ENCODE measurements around the gene SPRYD4.
"Not testable (repeated sequence)": the region's sequence is repeated elsewhere in the genome, so short reads cannot be mapped to it uniquely, and the experiment has no call there.

SPRYD4 gene

DNA sequence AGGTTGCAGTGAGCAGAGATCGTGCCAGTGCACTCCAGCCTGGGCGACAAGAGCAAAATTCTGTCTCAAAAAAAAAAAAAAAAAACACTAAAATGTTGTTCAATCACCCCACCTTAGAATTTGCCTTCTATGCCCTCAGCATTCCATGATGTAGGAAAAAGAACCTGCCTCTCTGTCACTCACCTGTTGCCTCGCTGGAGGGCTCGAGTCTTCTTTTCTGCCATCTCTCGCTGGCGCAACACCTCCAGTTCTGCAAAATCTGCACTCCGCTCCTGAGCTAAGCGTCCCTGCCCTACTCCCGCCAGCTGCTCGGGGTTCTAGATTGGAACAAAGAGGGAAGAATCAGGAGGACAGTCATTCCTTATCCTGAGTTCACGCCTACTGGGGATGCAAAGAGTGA is 37.1 kb upstream of the SPRYD4 start:
- TF ChIP-seq SNAI2 (CRISPR knock-in tag; IDR thresholded peaks at IDR 0.05) = no peak
- TF ChIP-seq ISL1 (CRISPR knock-in tag; IDR thresholded peaks at IDR 0.05) = no peak
- TF ChIP-seq, protein P1, sequence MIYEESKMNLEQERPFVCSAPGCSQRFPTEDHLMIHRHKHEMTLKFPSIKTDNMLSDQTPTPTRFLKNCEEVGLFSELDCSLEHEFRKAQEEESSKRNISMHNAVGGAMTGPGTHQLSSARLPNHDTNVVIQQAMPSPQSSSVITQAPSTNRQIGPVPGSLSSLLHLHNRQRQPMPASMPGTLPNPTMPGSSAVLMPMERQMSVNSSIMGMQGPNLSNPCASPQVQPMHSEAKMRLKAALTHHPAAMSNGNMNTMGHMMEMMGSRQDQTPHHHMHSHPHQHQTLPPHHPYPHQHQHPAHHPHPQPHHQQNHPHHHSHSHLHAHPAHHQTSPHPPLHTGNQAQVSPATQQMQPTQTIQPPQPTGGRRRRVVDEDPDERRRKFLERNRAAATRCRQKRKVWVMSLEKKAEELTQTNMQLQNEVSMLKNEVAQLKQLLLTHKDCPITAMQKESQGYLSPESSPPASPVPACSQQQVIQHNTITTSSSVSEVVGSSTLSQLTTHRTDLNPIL (CRISPR knock-in tag; IDR thresholded peaks at IDR 0.05; ENCODE audit: low read depth) = no peak
- no peak for TF ChIP-seq ZFP30 (CRISPR knock-in tag; IDR thresholded peaks at IDR 0.05)
- TF ChIP-seq ESRRG (CRISPR knock-in tag; IDR thresholded peaks at IDR 0.05) = no peak
- no peak for TF ChIP-seq TOX (CRISPR knock-in tag; IDR thresholded peaks at IDR 0.05; ENCODE audit: borderline replicate concordance)
- no peak for TF ChIP-seq CSDC2 (CRISPR knock-in tag; IDR thresholded peaks at IDR 0.05)
- no peak for TF ChIP-seq TCF4 (CRISPR knock-in tag; IDR thresholded peaks at IDR 0.05; ENCODE audit: borderline replicate concordance)
- no peak for TF ChIP-seq ZFP3 (CRISPR knock-in tag; IDR thresholded peaks at IDR 0.05)
- TF ChIP-seq ARNTL (CRISPR knock-in tag; IDR thresholded peaks at IDR 0.05; ENCODE audit: borderline replicate concordance, low read depth) = no peak
- no peak for TF ChIP-seq BACH2 (CRISPR knock-in tag; IDR thresholded peaks at IDR 0.05; ENCODE audit: borderline replicate concordance)
- no peak for ATAC-seq

DNA sequence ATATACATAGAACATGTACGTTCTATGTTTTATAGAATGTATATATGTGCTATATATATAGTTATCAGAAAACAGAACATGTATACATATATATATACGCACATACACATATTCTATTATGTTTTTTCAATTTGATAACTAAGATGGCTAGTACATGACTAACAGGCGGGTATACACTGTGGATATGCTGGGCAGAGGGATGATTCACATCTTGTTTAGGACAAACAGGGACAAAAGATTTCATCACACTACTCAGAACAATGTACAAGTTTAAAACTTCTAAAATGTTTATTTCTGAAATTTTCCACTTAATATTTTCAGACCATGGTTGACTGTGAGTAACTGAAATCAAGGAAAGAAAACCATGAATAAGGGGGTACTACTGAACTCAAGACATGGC is 36.5 kb upstream of the SPRYD4 start:
- TF ChIP-seq BACH2 (CRISPR knock-in tag; IDR thresholded peaks at IDR 0.05; ENCODE audit: borderline replicate concordance) (no peak), SNAI2 (CRISPR knock-in tag; IDR thresholded peaks at IDR 0.05) (no peak), PPARA (CRISPR knock-in tag; IDR thresholded peaks at IDR 0.05; ENCODE audit: borderline replicate concordance) (no peak), ZNF565 (CRISPR knock-in tag; conservative IDR thresholded peaks at IDR 0.05; ENCODE audit: low read depth) (no peak), ZNF8 (CRISPR knock-in tag; IDR thresholded peaks at IDR 0.05) (no peak), ZFP3 (CRISPR knock-in tag; IDR thresholded peaks at IDR 0.05) (no peak), OSR1 (CRISPR knock-in tag; IDR thresholded peaks at IDR 0.05) (no peak)
- ATAC-seq = no peak

DNA sequence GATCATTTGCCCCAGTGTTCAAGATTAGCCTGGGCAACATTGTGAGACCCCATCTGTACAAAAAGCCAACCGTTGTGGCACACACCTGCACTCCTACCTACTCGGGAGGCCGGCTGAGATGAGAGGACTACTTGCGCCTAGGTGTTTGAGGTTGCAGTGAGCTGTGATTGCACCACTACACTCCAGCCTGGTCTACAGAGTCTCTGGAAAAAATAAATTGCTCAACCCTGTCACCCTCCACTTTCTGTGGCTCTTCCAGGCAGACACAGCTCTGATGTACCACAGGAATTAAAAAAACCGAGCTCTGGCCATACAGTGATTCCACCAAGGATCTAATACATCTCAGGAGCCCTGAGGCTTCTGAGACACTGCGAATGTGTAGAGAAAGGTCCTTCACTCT is 33.5 kb upstream of the SPRYD4 start:
- TF ChIP-seq, protein P2, sequence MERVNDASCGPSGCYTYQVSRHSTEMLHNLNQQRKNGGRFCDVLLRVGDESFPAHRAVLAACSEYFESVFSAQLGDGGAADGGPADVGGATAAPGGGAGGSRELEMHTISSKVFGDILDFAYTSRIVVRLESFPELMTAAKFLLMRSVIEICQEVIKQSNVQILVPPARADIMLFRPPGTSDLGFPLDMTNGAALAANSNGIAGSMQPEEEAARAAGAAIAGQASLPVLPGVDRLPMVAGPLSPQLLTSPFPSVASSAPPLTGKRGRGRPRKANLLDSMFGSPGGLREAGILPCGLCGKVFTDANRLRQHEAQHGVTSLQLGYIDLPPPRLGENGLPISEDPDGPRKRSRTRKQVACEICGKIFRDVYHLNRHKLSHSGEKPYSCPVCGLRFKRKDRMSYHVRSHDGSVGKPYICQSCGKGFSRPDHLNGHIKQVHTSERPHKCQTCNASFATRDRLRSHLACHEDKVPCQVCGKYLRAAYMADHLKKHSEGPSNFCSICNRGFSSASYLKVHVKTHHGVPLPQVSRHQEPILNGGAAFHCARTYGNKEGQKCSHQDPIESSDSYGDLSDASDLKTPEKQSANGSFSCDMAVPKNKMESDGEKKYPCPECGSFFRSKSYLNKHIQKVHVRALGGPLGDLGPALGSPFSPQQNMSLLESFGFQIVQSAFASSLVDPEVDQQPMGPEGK (CRISPR knock-in tag; IDR thresholded peaks at IDR 0.05; ENCODE audit: borderline replicate concordance) = no peak
- TF ChIP-seq, protein P3, sequence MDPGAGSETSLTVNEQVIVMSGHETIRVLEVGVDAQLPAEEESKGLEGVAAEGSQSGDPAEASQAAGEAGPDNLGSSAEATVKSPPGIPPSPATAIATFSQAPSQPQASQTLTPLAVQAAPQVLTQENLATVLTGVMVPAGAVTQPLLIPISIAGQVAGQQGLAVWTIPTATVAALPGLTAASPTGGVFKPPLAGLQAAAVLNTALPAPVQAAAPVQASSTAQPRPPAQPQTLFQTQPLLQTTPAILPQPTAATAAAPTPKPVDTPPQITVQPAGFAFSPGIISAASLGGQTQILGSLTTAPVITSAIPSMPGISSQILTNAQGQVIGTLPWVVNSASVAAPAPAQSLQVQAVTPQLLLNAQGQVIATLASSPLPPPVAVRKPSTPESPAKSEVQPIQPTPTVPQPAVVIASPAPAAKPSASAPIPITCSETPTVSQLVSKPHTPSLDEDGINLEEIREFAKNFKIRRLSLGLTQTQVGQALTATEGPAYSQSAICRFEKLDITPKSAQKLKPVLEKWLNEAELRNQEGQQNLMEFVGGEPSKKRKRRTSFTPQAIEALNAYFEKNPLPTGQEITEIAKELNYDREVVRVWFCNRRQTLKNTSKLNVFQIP (CRISPR knock-in tag; IDR thresholded peaks at IDR 0.05; ENCODE audit: borderline replicate concordance, low read depth) = no peak
- TF ChIP-seq ZC3H10 (CRISPR knock-in tag; IDR thresholded peaks at IDR 0.05) = no peak
- no peak for TF ChIP-seq GLIS3 (CRISPR knock-in tag; IDR thresholded peaks at IDR 0.05)
- TF ChIP-seq ZNF565 (CRISPR knock-in tag; conservative IDR thresholded peaks at IDR 0.05; ENCODE audit: low read depth) = no peak
- TF ChIP-seq ZNF70 (CRISPR knock-in tag; IDR thresholded peaks at IDR 0.05) = no peak
- no peak for ATAC-seq

DNA sequence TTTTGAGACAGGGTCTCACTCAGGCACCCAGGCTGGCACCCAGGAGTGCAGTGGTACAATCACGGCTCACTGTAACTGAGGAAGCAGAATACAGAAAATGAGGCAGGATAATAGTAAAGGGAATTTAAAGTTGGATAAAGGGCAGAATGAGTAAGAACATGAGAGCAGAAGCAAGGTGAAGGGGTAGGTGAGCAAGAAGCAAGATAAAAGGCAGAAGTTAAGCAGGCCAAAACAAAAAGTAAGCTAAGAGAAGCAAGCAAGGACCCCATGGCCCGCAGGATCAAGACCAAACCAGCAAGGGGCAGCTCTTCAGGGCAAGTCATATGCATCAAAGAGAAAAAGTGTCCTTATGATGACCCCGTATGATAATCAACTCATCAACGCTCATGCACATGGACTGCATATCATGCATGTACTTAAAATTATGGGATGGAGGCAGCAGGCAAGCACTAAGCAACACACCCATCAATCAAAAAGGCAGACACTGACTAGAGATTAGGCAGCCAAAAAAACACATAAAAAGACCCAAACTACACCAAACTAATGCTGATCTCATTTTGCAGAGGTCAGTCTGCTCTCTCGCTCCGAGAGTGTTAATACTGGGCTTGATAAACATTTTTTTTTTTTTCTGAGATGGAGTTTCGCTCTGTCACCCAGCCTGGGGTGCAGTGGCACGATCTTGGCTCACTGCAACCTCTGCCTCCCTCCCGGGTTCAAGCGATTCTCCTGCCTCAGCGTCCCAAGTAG is 30.8 kb upstream of the SPRYD4 start:
- no peak for ATAC-seq
- TF ChIP-seq, protein P4, sequence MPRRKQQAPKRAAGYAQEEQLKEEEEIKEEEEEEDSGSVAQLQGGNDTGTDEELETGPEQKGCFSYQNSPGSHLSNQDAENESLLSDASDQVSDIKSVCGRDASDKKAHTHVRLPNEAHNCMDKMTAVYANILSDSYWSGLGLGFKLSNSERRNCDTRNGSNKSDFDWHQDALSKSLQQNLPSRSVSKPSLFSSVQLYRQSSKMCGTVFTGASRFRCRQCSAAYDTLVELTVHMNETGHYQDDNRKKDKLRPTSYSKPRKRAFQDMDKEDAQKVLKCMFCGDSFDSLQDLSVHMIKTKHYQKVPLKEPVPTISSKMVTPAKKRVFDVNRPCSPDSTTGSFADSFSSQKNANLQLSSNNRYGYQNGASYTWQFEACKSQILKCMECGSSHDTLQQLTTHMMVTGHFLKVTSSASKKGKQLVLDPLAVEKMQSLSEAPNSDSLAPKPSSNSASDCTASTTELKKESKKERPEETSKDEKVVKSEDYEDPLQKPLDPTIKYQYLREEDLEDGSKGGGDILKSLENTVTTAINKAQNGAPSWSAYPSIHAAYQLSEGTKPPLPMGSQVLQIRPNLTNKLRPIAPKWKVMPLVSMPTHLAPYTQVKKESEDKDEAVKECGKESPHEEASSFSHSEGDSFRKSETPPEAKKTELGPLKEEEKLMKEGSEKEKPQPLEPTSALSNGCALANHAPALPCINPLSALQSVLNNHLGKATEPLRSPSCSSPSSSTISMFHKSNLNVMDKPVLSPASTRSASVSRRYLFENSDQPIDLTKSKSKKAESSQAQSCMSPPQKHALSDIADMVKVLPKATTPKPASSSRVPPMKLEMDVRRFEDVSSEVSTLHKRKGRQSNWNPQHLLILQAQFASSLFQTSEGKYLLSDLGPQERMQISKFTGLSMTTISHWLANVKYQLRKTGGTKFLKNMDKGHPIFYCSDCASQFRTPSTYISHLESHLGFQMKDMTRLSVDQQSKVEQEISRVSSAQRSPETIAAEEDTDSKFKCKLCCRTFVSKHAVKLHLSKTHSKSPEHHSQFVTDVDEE (CRISPR knock-in tag; IDR thresholded peaks at IDR 0.05) = no peak
- TF ChIP-seq ISL1 (CRISPR knock-in tag; IDR thresholded peaks at IDR 0.05) = no peak

DNA sequence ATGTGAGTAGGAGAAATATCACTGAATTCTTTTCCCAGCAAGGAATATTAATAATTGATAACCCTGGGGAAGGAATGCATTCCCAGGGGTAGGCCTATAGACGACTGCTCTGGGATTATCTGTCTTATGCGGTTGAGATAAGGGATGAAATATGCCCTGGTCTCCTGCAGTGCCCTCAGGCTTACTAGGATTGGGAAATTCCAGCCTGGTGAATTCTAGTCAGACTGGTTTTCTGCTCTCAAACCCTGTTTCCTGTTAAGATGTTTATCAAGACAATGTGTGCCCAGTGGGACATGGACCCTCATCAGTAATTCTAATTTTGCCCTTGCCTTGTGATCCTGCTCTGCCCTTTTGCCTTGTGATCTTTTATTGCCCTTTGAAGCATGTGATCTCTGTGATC is 25.2 kb upstream of the SPRYD4 start:
- not testable (repeated sequence) for ATAC-seq

All from SK-N-SH treated with all-trans-retinoic acid at 6 μM for 48 hours (cell line).